Measurements from ENCODE around the gene DBNDD1. TPM values are rescaled to one million over a fixed set of nuclear protein-coding genes. Genes with fewer than 3 reads are reported as not detected.

DBNDD1 gene
- total and polyA plus RNA-seq, 3 donors from 2014 or later, result 2.3 to 5.1 (median 4.7) TPM

GRCh38 chr16:90005956-90006663 is 13.1 kb downstream of the DBNDD1 start:
- Histone ChIP-seq H3K9me3 (no peaks in the 10 kb centered on the region), H3K4me1 (no peaks in the 10 kb centered on the region), H3K36me3 (ENCODE audit: low read depth, missing control alignments) (no peaks in the 10 kb centered on the region), H3K27me3 (no peaks in the 10 kb centered on the region), H3K27ac (no peak overlapping the region), H3K4me3 (no peak overlapping the region)
- WGBS, 2 donors, result 90 to 94% methylated on average over 10 to 29 of the region's 37 CpGs
- no peak for DNase-seq
- intact Hi-C loops (cut with DNase I; ENCODE audit: low total_unique reads), result no loop called here
- TF ChIP-seq CTCF (IDR thresholded peaks at IDR 0.05), result no peak
- TF ChIP-seq POLR2A (IDR thresholded peaks at IDR 0.05), result no peak

GRCh38 chr16:90004577-90004976 is 14.7 kb downstream of the DBNDD1 start:
- 82 to 89% methylated on average over 11 of the region's 11 CpGs for WGBS, 2 donors
- Histone ChIP-seq H3K27ac (no peak overlapping the region), H3K27me3 (no peaks in the 10 kb centered on the region), H3K9me3 (no peaks in the 10 kb centered on the region), H3K36me3 (ENCODE audit: low read depth, missing control alignments) (no peaks in the 10 kb centered on the region), H3K4me3 (no peak overlapping the region), H3K4me1 (no peaks in the 10 kb centered on the region)
- no peak for DNase-seq
- TF ChIP-seq POLR2A (IDR thresholded peaks at IDR 0.05), result no peak
- TF ChIP-seq CTCF (IDR thresholded peaks at IDR 0.05), result no peak
- intact Hi-C loops (cut with DNase I; ENCODE audit: low total_unique reads), result no loop called here

GRCh38 chr16:90002759-90003158 is 16.5 kb downstream of the DBNDD1 start:
- DNase-seq, result no peak
- Histone ChIP-seq H3K4me3 (no peak overlapping the region), H3K27me3 (no peaks in the 10 kb centered on the region), H3K27ac (no peak overlapping the region), H3K36me3 (ENCODE audit: low read depth, missing control alignments) (no peaks in the 10 kb centered on the region), H3K9me3 (no peaks in the 10 kb centered on the region), H3K4me1 (no peaks in the 10 kb centered on the region)
- intact Hi-C loops (cut with DNase I; ENCODE audit: low total_unique reads), result no loop called here
- no peak for TF ChIP-seq CTCF (IDR thresholded peaks at IDR 0.05)
- no peak for TF ChIP-seq POLR2A (IDR thresholded peaks at IDR 0.05)
- 82 to 86% methylated on average over 5 to 7 of the region's 7 CpGs for WGBS, 2 donors

- intact Hi-C loops (cut with DNase I; ENCODE audit: low total_unique reads), result no loop called here
- DNase-seq, result no peak
- 76 to 79% methylated on average over 14 to 20 of the region's 20 CpGs for WGBS, 2 donors
These were observed 17.3 kb downstream of the DBNDD1 start for GRCh38 chr16:90001761-90002503.

More at GRCh38 chr16:90001761-90002503, 17.3 kb downstream of the DBNDD1 start:
- no peak overlapping the region for H3K27ac ChIP-seq
- H3K4me3 ChIP-seq, result no peak overlapping the region
- H3K4me1 ChIP-seq, result no peaks in the 10 kb centered on the region
- H3K9me3 ChIP-seq, result no peaks in the 10 kb centered on the region
- no peaks in the 10 kb centered on the region for H3K27me3 ChIP-seq
- H3K36me3 ChIP-seq (ENCODE audit: low read depth, missing control alignments), result no peaks in the 10 kb centered on the region
- TF ChIP-seq CTCF (IDR thresholded peaks at IDR 0.05) (no peak), POLR2A (IDR thresholded peaks at IDR 0.05) (no peak)
